HL-60 (cell line): ENCODE results near the gene AFDN.

Experiments
- DNase-seq, 2 experiments: peaks; one replicate each; pipeline ENCODE4 v3.0.0-alpha.2; 2010 to 2020; ENCODE audit warnings: low read depth in 1 of 2, low spot score in 1 of 2
- H3K27ac ChIP-seq: fragments of 250-450 bp; sonication (Bioruptor Pico); replicated peaks from 2 replicates; pipeline ENCODE4 v1.5.1; 2020; ENCODE audit warnings: mild to moderate bottlenecking, moderate library complexity
- H3K27me3 ChIP-seq: fragments of 250-450 bp; sonication (Bioruptor Pico); 2 replicates; pipeline ENCODE4 v1.5.1; 2021; ENCODE audit warnings: mild to moderate bottlenecking, moderate library complexity; ENCODE audit not compliant: insufficient read depth, poor library complexity, severe bottlenecking
- H3K4me3 ChIP-seq: replicated peaks from 2 replicates; pipeline ENCODE4 v1.5.1; 2011; ENCODE audit warnings: mild to moderate bottlenecking, control low read depth, low read length; ENCODE audit not compliant: insufficient read depth
- GABPA ChIP-seq: IDR thresholded peaks from 2 replicates; pipeline ENCODE4 v1.6.1; 2012; ENCODE audit warnings: low read depth
- POLR2AphosphoS5 ChIP-seq: IDR thresholded peaks from 2 replicates; pipeline ENCODE4 v1.6.1; 2012; ENCODE audit warnings: low read depth
- REST ChIP-seq: IDR thresholded peaks from 2 replicates; pipeline ENCODE4 v1.6.1; 2012; ENCODE audit warnings: low read depth; ENCODE audit not compliant: insufficient replicate concordance
- SPI1 ChIP-seq: IDR thresholded peaks from 2 replicates; pipeline ENCODE4 v1.6.1; 2012; ENCODE audit warnings: low read depth, mild to moderate bottlenecking, borderline replicate concordance
- TF ChIP-seq, protein P1 (sequence below): IDR thresholded peaks from one replicate; pipeline ENCODE4 v1.5.1; 2011; ENCODE audit warnings: low read length, control low read depth, inconsistent platforms; ENCODE audit not compliant: insufficient read depth

AFDN gene

DNA sequence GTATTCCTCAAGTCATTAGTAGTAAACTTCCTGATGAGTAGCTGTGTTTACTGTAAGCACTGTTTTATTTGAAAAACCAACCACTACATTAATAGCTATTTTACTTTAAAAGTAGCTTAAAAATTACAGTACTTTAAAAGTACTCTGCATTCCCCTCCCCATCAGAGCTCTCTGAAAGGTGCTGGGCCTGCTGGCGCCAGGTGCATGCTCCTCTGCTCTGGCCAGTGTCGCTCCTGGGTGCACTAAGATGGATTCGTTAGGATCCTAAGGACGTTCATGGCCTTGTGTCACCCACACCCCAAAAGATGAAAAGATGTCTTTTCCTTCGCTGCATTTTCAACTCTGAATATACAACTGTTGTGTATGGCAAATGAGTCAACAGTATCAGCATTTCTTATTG lies 126.8 kb downstream of the AFDN start:
- no peak overlapping the region for H3K4me3 ChIP-seq
- TF ChIP-seq REST (no peak), GABPA (no peak), POLR2AphosphoS5 (no peak), SPI1 (no peak)
- TF ChIP-seq, protein P1, sequence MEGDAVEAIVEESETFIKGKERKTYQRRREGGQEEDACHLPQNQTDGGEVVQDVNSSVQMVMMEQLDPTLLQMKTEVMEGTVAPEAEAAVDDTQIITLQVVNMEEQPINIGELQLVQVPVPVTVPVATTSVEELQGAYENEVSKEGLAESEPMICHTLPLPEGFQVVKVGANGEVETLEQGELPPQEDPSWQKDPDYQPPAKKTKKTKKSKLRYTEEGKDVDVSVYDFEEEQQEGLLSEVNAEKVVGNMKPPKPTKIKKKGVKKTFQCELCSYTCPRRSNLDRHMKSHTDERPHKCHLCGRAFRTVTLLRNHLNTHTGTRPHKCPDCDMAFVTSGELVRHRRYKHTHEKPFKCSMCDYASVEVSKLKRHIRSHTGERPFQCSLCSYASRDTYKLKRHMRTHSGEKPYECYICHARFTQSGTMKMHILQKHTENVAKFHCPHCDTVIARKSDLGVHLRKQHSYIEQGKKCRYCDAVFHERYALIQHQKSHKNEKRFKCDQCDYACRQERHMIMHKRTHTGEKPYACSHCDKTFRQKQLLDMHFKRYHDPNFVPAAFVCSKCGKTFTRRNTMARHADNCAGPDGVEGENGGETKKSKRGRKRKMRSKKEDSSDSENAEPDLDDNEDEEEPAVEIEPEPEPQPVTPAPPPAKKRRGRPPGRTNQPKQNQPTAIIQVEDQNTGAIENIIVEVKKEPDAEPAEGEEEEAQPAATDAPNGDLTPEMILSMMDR: no peak
- H3K27ac ChIP-seq: no peak overlapping the region
- DNase-seq: no peak
- no peaks in the 10 kb centered on the region for H3K27me3 ChIP-seq

DNA sequence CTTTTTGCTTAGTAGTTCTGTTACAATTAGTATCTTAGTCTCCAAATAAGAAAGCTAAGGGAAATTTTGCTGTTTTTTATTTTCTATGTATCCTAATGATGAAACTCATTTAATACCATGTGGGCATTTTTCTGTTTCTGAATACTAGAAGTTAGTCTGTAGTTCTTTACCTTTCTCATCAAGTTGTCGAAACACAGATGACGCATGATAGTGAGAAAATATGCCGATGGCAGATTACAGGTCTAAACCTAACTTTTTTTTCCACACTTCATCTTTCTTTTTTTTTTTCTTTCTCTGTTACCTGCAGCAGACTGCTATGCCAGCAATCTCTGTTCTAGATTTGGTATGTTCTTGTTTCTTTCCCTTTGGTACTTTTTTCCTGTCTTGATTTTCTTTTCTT lies 127.4 kb downstream of the AFDN start:
- TF ChIP-seq REST (no peak), SPI1 (no peak), POLR2AphosphoS5 (no peak), GABPA (no peak)
- TF ChIP-seq, protein P1: no peak
- no peak overlapping the region for H3K27ac ChIP-seq

DNA sequence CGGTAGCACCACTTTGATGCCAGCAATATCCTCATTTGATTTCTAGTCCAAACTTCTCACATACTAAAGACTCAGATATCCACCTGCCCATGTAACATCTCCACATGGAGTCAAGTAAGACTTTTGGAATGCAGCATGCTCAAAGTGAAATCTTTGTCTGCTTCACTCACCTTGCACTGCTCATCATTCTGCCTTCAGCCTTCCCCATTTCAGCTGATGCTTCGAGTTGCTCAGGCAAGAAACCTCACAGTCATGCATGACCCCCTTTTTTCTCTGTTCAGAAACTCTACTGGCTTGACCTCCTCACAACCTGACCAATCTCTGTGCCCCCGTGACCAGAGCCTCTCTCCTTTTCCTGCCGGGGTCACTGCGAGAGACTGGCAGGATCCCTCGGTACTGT lies 129.8 kb downstream of the AFDN start:
- no peak for DNase-seq
- no peak for TF ChIP-seq REST
- TF ChIP-seq POLR2AphosphoS5: no peak
- TF ChIP-seq GABPA: no peak
- TF ChIP-seq, protein P1: no peak
- Histone ChIP-seq H3K27me3 (peaks cover 6% of the 10 kb centered on the region), H3K4me3 (no peak overlapping the region), H3K27ac (no peak overlapping the region)

More for the DNA sequence above, 127.4 kb downstream of the AFDN start:
- Histone ChIP-seq H3K4me3 (no peak overlapping the region), H3K27me3 (no peaks in the 10 kb centered on the region)
- no peak for DNase-seq
